NCI-H1105 treated with DMSO at 0.1 percent for 48 hours (cell line): Measurements from ENCODE around the gene APOL5.
A peak's percentile ranks its signal among the peaks of the same experiment; 100 is the strongest.
"Not testable (repeated sequence)": the region's sequence is repeated elsewhere in the genome, so short reads cannot be mapped to it uniquely, and the experiment has no call there.

Experiments
- DNase-seq: peaks from one replicate; lab custom pipeline; 2025; lab: John Stamatoyannopoulos, UW

The APOL5 gene

GRCh38 chr22:35711336-35711735 lies 6.3 kb upstream of the APOL5 start:
- no peak for DNase-seq

GRCh38 chr22:35712672-35713071 lies 5.0 kb upstream of the APOL5 start:
- DNase-seq, result no peak

- DNase-seq, result no peak
Measured at GRCh38 chr22:35719212-35719875, 1.7 kb downstream of the APOL5 start.

- no peak for DNase-seq
Measured at GRCh38 chr22:35721960-35722359, 4.3 kb downstream of the APOL5 start.

- DNase-seq, result no peak
Measured at GRCh38 chr22:35725521-35725920, 7.8 kb downstream of the APOL5 start.

- no peak for DNase-seq
Measured at GRCh38 chr22:35726398-35726797, 8.7 kb downstream of the APOL5 start.

- DNase-seq, result no peak
Measured at GRCh38 chr22:35726933-35727332, 9.3 kb downstream of the APOL5 start.

- no peak for DNase-seq
Measured at GRCh38 chr22:35727436-35727835, 9.8 kb downstream of the APOL5 start.

- peak; percentile 86 for DNase-seq
Measured at GRCh38 chr22:35728639-35729308, 11.1 kb downstream of the APOL5 start.

GRCh38 chr22:35729309-35729698 lies 11.6 kb downstream of the APOL5 start:
- DNase-seq, result no peak

- no peak for DNase-seq
Measured at GRCh38 chr22:35731321-35731720, 13.6 kb downstream of the APOL5 start.

- no peak for DNase-seq
Measured at GRCh38 chr22:35732116-35732515, 14.4 kb downstream of the APOL5 start.

- no peak for DNase-seq
Measured at GRCh38 chr22:35733036-35733435, 15.4 kb downstream of the APOL5 start.

- DNase-seq, result no peak
Measured at GRCh38 chr22:35733791-35734516, 16.3 kb downstream of the APOL5 start.

- DNase-seq, result no peak
Measured at GRCh38 chr22:35734517-35734827, 16.8 kb downstream of the APOL5 start.

GRCh38 chr22:35735542-35735941 lies 17.9 kb downstream of the APOL5 start:
- no peak for DNase-seq

- DNase-seq, result no peak
Measured at GRCh38 chr22:35736166-35736565, 18.5 kb downstream of the APOL5 start.

GRCh38 chr22:35736701-35737100 lies 19.0 kb downstream of the APOL5 start:
- DNase-seq, result no peak

GRCh38 chr22:35737886-35738285 lies 20.2 kb downstream of the APOL5 start:
- not testable (repeated sequence) for DNase-seq

GRCh38 chr22:35739076-35739930 lies 21.6 kb downstream of the APOL5 start:
- DNase-seq, result no peak

GRCh38 chr22:35739931-35740380 lies 22.3 kb downstream of the APOL5 start:
- no peak for DNase-seq

- DNase-seq, result no peak
Measured at GRCh38 chr22:35740616-35741015, 22.9 kb downstream of the APOL5 start.
